T47D (cell line): ENCODE measurements around the gene GRIK4.
"Not testable (repeated sequence)": the region's sequence is repeated elsewhere in the genome, so short reads cannot be mapped to it uniquely, and the experiment has no call there.

Experiments used
- DNase-seq, 2 experiments: peaks; one replicate each; pipeline versions ENCODE4 v3.0.0 to v3.0.0-alpha.2; 2011 to 2012; ENCODE audit warnings: low read depth in 1 of 2, low spot score in 1 of 2
- JUND ChIP-seq: IDR thresholded peaks from 2 replicates; pipeline ENCODE4 v1.6.1; 2012; ENCODE audit warnings: low read depth
- in situ Hi-C: cut with HindIII; loops from 2 replicates; pipeline ENCODE4 v1.10.0; 2016; ENCODE audit warnings: low sequenced_read_pairs, low pct_unique_long_range_greater_than_20kb

Gene GRIK4

GRCh38 chr11:120775986-120776951 is 264.7 kb downstream of the GRIK4 start:
- no peak for TF ChIP-seq JUND
- DNase-seq = no peak
- in situ Hi-C loops = no loop called here

DNA sequence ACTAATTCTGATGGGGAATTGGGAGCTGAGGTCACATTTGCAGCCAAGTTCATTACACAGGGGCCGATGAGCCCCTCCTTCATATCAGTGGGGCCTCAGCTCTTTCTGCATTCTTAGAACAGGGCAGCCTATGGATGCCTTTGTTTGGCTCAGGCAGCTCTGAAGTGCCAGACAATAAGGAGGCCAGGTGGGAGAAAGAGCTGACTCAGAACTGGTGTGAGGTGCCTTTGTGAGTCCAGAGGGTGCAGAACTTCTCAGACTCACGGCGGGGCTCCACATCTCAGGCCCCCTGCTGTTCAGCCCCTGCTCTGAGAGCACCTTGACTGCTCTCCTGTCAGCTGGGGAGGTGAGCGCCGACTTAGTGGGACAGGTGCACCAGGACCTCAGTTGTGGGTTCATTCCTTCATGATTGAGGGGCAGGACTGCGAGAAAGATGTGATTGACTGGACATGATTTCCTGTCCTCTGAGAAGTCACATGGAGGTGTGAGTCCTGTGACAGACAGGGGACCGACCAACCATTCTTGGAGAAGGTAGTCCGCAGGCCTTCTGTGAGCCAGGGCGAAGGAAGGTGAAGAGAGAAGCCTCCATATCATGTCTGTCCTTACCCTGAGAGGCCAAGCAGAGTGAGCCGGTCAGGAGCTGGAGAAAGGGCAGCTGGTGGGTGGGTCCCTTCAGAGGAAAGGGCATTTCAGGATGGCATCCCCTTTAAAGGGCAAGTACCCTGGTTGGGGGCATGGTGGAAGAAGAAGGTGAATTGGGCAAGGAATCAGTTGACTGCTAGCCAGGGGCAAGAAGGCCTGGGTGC is 267.3 kb downstream of the GRIK4 start:
- in situ Hi-C loops = no loop called here

DNA sequence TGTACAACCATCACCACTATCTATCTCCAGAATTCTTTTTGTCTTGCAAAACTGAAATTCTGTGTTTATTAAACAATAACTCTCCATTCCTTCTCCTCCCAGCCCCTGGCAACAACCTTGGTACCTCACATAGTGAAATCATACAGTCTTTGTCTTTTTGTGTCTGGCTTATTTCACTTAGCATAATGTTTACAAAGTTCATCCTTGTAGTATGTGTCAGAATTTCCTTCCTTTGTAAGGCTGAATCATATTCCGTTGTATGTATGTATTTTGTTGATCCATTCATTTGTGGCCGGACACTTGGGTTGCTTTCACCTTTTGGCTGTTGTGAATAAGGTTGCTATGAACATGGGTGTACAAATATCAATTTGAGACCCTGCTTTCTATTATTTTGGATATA is 268.7 kb downstream of the GRIK4 start:
- in situ Hi-C loops = no loop called here
- no peak for TF ChIP-seq JUND

More for the DNA sequence above, 267.3 kb downstream of the GRIK4 start:
- TF ChIP-seq JUND = no peak
- DNase-seq = no peak

GRCh38 chr11:120781486-120782120 is 270.1 kb downstream of the GRIK4 start:
- no peak for DNase-seq
- TF ChIP-seq JUND = no peak
- in situ Hi-C loops = no loop called here

More for the DNA sequence above, 268.7 kb downstream of the GRIK4 start:
- DNase-seq = no peak

GRCh38 chr11:120784566-120785251 is 273.2 kb downstream of the GRIK4 start:
- DNase-seq = no peak
- no peak for TF ChIP-seq JUND
- in situ Hi-C loops = no loop called here

GRCh38 chr11:120785576-120785975 is 274.0 kb downstream of the GRIK4 start:
- DNase-seq = no peak
- no peak for TF ChIP-seq JUND
- in situ Hi-C loops = no loop called here

DNA sequence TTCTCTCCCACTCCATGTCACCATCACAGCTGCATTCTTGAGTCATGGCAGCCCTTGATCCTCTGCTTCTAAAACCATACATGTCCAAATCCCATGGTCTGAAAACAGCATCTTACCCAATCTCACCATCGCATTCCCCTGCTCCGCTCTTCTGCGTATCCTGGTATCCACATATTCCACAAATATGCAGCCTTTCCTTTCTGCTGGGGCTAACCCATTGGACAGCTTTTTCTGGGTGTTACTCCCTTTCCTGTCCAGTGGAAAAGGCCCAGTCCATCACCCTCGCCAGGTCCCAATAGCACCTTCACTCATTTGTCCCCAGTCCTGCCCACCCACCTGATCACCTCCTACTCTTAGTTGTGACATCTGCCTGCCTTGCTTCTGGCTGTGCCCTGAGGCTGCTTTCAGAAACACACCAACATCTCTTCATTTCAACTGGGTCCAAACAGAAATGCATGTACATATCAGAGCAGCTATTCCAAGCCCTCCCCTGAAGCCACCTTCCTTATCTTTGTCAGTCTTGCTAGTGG is 274.7 kb downstream of the GRIK4 start:
- DNase-seq = no peak
- in situ Hi-C loops = no loop called here
- TF ChIP-seq JUND = no peak

DNA sequence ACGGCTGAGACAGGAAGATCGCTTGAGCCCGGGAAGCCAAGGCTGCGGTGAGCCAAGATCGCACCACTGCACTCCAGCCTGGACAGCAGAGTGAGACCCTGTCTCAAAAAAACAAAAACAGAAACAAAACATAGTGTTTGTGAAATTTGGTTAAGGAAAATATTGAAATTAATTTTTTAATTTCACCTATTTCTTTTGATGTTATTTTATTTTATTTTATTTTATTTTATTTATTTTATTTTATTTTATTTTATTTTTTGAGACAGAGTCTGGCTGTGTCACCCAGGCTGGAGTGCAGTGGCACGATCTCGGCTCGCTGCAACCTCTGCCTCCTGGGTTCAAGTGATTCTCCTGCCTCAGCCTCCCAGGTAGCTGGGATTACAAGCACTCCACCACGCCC is 275.7 kb downstream of the GRIK4 start:
- in situ Hi-C loops, DNase-seq: not testable (repeated sequence)

DNA sequence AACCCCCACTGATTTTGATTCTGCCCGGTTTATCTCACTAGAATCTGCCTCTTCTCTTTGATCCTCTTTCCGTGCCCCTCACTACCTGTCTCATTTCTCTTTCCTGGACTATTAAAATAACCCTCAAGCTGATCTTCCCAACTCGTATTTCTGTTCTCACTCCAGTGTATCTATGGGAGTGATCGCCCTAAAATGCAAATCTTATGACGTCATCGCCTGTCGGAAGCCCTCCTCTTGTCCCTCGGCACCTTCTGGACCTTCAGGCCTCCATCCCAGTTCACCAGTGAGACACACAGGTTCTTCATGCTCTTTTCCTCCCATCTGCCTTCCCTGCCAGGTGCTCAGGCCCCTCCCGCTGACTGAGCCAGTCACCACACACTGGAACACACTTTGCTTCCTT is 277.8 kb downstream of the GRIK4 start:
- no peak for TF ChIP-seq JUND
- no peak for DNase-seq

DNA sequence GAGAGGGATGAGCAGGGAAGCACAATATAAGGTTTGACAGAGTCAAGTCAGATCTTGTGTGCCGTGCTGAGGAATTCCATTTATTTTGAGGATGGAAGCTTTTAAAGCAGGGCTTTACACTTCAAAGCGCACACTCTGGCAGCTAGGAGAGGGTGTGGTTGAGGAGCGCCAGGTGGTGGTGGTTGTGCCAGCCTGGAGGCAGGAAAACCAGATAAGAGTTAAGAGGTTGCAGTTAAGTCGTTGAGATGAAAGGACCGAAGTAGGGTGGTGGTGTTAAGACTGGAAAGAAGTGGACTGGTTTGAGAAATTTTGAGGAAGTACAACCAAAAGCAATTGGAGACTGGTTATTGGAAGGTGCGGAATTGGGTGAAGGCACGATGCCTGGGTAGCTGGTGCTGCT is 280.8 kb downstream of the GRIK4 start:
- DNase-seq = no peak
- TF ChIP-seq JUND = no peak
- in situ Hi-C loops = no loop called here

More for the DNA sequence above, 277.8 kb downstream of the GRIK4 start:
- in situ Hi-C loops = no loop called here

- in situ Hi-C loops = no loop called here
- TF ChIP-seq JUND = no peak
- no peak for DNase-seq
Observed at GRCh38 chr11:120793150-120793549, 281.6 kb downstream of the GRIK4 start.
